ENCODE results near the gene BMX.

Gene BMX

GRCh38 chrX:15567886-15568616, 67.4 kb downstream of the BMX start:
- DNase-seq (ENCODE audit: low read depth in 2 of 3, low spot score in 2 of 3) = no peak

- no peak for DNase-seq (ENCODE audit: low read depth in 2 of 3, low spot score in 2 of 3)
Observed at GRCh38 chrX:15570145-15570544, 69.5 kb downstream of the BMX start.

DNA sequence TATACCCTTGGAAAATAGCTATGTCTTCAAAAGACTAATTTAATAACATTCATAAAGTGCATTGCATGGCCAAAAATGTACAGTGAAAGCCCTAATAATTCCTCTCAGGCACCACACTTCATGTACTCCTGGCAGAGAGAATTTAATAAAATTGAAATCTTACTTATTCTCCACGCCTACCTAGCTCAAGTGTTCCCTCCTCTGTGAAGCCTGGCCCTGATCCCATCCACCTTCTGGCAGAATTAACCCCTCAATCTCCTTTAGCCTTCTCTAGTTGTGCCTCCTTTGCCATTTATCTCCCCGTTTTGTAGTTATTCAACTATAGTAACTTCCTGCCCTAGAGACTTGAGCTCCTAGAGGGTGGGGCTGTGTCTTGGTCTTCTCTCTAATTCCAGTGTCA, 73.4 kb downstream of the BMX start:
- DNase-seq (ENCODE audit: low read depth in 2 of 3, low spot score in 2 of 3) = no peak

DNA sequence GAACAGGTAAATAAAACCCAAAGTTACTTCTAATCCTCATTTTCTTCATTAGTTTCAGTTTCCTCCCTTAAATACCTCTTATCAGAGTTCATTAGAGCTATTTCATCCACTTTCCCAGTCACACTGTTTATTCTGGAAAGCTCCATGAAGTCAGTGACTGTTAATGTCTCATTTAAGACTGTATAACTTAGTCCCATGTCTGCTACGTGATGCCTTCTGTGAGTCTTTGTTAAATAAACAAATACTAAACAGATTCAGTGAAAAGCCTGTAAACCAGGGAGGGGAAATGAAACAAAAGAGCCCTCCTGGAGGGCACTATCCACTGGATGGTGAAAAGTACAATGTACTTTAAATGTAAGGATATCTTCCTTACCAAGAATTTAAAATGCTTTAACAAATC, 75.4 kb downstream of the BMX start:
- DNase-seq (ENCODE audit: low read depth in 2 of 3, low spot score in 2 of 3) = no peak

- no peak for DNase-seq (ENCODE audit: low read depth in 2 of 3, low spot score in 2 of 3)
Observed at GRCh38 chrX:15579778-15580747, 79.5 kb downstream of the BMX start.

- DNase-seq (ENCODE audit: low read depth in 2 of 3, low spot score in 2 of 3) = no peak
Observed at GRCh38 chrX:15594371-15594770, 93.8 kb downstream of the BMX start.

GRCh38 chrX:15598026-15598425, 97.4 kb downstream of the BMX start:
- DNase-seq (ENCODE audit: low read depth in 2 of 3, low spot score in 2 of 3) = no peak

DNA sequence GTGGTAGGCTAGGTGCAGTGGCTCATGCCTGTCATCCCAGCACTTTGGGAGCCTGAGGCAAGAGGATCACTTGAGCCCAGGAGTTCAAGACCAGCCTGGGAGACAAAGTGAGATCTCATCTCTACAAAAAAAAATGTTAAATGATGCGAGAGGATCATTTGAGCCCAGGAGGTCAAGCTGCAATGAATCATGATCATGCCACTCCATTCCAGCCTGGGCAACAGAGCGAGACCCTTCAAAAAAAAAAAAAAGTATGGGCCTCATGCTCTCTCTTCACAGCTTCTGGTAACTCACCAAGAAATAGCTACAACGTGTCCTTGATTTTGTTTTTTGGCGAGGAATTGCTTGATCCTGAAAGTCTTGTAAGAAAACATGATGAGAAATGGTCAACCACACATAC, 98.9 kb downstream of the BMX start:
- DNase-seq (ENCODE audit: low read depth in 2 of 3, low spot score in 2 of 3) = no peak

DNA sequence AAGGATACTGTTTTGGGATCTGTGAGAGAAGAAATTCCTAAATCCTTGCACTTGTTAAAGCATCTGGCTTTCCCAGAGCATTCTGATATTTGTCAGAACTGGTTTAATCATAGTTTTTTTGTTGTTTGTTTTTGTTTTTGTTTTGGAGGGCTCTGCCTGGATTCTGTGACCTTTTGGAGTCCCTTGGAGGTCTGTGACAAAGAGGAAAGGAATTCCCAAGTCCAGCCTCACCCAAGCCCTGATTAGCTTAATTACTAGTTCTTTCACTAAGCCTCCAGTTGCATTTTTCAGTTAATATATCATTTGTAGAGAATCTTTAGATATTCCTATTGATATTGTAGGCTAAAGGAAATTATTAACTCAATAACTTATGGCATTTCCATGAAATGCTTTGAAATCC, 99.4 kb downstream of the BMX start:
- no peak for DNase-seq (ENCODE audit: low read depth in 2 of 3, low spot score in 2 of 3)

DNA sequence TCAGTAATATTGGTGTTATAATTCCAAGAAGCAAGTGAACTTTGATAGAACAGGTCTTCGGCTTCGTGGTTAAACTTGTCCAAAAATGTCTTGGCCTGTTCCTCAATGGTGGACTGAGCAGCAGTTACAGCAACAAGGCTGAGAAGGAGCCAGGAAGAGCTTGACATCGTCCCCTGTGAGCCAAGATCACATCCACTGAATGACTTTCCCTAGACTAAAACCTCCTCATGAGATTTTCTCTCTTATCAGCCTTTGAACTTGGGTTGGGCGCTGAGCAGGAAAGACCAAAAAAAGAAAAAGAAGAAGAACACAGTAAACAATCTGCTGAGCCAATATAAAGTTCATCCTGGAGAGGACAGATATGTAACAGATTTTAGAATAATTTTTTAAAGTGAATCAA, 100.1 kb downstream of the BMX start, which contains the start of gene ACE2:
TSS of gene ACE2 (minus strand) at position 216 of the 400 bp plus-strand sequence. CDS start at position 167, 49 bp downstream.
- no peak for DNase-seq (ENCODE audit: low read depth in 2 of 3, low spot score in 2 of 3)

GRCh38 chrX:15601932-15602331, 101.3 kb downstream of the BMX start:
- DNase-seq (ENCODE audit: low read depth in 2 of 3, low spot score in 2 of 3) = no peak

- no peak for DNase-seq (ENCODE audit: low read depth in 2 of 3, low spot score in 2 of 3)
Observed at GRCh38 chrX:15602761-15603160, 102.2 kb downstream of the BMX start.

- no peak for DNase-seq (ENCODE audit: low read depth in 2 of 3, low spot score in 2 of 3)
Observed at GRCh38 chrX:15605226-15605625, 104.6 kb downstream of the BMX start.
